ENCODE measurements around the gene BNIPL.

The BNIPL gene

GRCh38 chr1:151009674-151010345, 26.6 kb upstream of the BNIPL start:
- no peak for DNase-seq (ENCODE audit: low read depth)
- no peak for TF ChIP-seq CTCF (conservative IDR thresholded peaks at IDR 0.05; ENCODE audit: low read depth, low read length)
- no peak overlapping the region for H3K4me3 ChIP-seq (ENCODE audit: low read depth, low read length)

GRCh38 chr1:151010346-151010726, 26.1 kb upstream of the BNIPL start:
- DNase-seq (ENCODE audit: low read depth): no peak
- H3K4me3 ChIP-seq (ENCODE audit: low read depth, low read length): no peak overlapping the region
- TF ChIP-seq CTCF (conservative IDR thresholded peaks at IDR 0.05; ENCODE audit: low read depth, low read length): no peak

- DNase-seq (ENCODE audit: low read depth): no peak
- no peak overlapping the region for H3K4me3 ChIP-seq (ENCODE audit: low read depth, low read length)
- no peak for TF ChIP-seq CTCF (conservative IDR thresholded peaks at IDR 0.05; ENCODE audit: low read depth, low read length)
These were observed 25.1 kb upstream of the BNIPL start for GRCh38 chr1:151011154-151011850.

GRCh38 chr1:151012684-151013471, 23.5 kb upstream of the BNIPL start:
- H3K4me3 ChIP-seq (ENCODE audit: low read depth, low read length): no peak overlapping the region
- TF ChIP-seq CTCF (conservative IDR thresholded peaks at IDR 0.05; ENCODE audit: low read depth, low read length): no peak

GRCh38 chr1:151013518-151013917, 22.9 kb upstream of the BNIPL start:
- TF ChIP-seq CTCF (conservative IDR thresholded peaks at IDR 0.05; ENCODE audit: low read depth, low read length): peak; percentile 40
- peak; percentile 81 for DNase-seq (ENCODE audit: low read depth)
- H3K4me3 ChIP-seq (ENCODE audit: low read depth, low read length): no peak overlapping the region

More at GRCh38 chr1:151012684-151013471, 23.5 kb upstream of the BNIPL start:
- DNase-seq (ENCODE audit: low read depth): peak; percentile 88

- H3K4me3 ChIP-seq (ENCODE audit: low read depth, low read length): no peak overlapping the region
- peak; percentile 81 for DNase-seq (ENCODE audit: low read depth)
- peak; percentile 93 for TF ChIP-seq CTCF (conservative IDR thresholded peaks at IDR 0.05; ENCODE audit: low read depth, low read length)
These were observed 11.7 kb upstream of the BNIPL start for GRCh38 chr1:151024540-151025146.
